Fibroblast of skin of scalp (primary cell): ENCODE data around the gene FAT4. TPM values are rescaled to one million over a fixed set of nuclear protein-coding genes. Genes with fewer than 3 reads are reported as not detected.

Source experiments
- DNase-seq: peaks from one replicate; pipeline ENCODE4 v3.0.0-alpha.2; 2013
- polyA plus RNA-seq, 2 experiments: library from polyadenylated mRNA; unstranded; fragments of 120-200 nt; gene quantifications; one replicate each; pipeline ENCODE4 v1.2.1, GENCODE V29; 2013; ENCODE audit not compliant: insufficient read length in 2 of 2

Gene FAT4, protein sequence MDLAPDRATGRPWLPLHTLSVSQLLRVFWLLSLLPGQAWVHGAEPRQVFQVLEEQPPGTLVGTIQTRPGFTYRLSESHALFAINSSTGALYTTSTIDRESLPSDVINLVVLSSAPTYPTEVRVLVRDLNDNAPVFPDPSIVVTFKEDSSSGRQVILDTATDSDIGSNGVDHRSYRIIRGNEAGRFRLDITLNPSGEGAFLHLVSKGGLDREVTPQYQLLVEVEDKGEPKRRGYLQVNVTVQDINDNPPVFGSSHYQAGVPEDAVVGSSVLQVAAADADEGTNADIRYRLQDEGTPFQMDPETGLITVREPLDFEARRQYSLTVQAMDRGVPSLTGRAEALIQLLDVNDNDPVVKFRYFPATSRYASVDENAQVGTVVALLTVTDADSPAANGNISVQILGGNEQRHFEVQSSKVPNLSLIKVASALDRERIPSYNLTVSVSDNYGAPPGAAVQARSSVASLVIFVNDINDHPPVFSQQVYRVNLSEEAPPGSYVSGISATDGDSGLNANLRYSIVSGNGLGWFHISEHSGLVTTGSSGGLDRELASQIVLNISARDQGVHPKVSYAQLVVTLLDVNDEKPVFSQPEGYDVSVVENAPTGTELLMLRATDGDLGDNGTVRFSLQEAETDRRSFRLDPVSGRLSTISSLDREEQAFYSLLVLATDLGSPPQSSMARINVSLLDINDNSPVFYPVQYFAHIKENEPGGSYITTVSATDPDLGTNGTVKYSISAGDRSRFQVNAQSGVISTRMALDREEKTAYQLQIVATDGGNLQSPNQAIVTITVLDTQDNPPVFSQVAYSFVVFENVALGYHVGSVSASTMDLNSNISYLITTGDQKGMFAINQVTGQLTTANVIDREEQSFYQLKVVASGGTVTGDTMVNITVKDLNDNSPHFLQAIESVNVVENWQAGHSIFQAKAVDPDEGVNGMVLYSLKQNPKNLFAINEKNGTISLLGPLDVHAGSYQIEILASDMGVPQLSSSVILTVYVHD (N-terminal part only)
- 11.6 TPM for polyA plus RNA-seq (2013, experiment 1 of 2; ENCODE audit: insufficient read length)
- polyA plus RNA-seq (2013, experiment 2 of 2; ENCODE audit: insufficient read length) = 13.0 TPM

GRCh38 chr4:125314676-125315575 lies at the start of gene FAT4:
FAT4 (plus strand) TSS chr4:125314955; CDS start chr4:125316412, 1,457 bp downstream.
- DNase-seq = peak; percentile 99

GRCh38 chr4:125265846-125266245 lies 48.9 kb upstream of the FAT4 start:
- no peak for DNase-seq

- DNase-seq = peak; percentile 89
These were observed 47.7 kb upstream of the FAT4 start for GRCh38 chr4:125266901-125267604.

DNA sequence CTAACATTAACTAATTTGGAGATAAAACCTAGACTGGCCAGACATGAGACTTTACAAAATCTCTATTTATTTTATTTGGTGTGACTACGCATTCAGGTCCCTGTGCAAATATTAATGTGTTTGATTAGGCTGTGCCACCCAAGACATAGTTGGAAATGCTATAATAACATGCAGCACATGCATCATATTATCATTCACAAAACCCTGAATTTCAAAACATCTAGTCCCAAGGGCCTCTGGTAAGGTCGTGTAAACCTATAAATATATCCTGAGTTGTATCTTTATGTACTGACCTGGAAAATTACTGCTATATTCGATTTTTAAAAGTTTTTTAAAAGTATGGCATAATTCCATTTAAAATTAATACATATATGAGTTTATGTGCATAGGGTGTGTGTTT lies 47.1 kb upstream of the FAT4 start:
- peak; percentile 9 for DNase-seq

DNA sequence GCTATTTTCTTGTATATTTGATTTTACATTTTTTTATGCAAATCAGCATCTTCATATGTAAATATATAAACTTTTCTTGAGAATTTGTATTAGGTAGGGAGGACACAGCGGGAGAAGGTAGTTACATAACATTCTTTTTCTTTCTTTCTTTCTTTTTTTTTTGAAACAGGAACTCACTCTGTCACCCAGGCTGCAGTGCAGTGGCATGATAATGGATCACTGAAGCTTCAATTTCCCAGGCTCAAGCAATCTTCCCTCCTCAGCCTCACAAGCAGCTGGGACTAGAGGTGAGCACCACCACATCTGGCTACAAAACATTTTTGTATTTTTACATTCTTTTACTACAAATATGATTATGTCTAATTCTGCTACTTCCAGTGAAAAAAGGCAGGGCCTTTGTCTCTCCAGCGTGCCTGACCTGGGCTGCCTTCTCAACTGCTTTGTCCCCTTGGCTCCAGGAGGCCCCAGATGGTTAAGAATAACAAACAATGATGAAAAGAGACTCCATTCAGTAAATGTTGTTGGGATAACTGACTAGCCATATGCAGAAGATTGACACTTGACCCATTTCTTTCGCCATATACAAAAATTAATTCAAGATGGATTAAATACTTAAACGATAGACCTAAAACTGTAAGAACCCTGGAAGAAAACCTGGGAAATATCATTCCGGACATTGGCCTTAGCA lies 46.5 kb upstream of the FAT4 start:
- DNase-seq = no peak

DNA sequence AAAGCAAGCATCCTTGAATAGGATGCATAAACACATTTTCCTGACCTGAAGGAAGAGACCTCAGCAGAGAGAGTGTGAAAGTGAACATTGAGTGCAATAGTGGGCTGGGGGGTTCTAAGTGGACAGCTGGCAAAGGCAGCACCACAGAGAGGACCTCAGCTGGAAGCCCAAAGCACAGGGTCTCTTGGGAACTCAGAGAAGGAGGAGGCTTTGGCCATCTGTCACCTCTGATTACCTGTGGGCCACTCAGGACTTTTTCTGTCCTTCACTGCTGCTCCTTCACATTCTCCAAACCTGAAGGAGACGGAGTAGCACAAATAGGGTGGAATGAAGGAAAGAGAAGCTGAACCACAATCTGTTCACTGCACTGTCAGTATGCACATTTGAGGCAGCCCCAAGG lies 37.9 kb upstream of the FAT4 start:
- no peak for DNase-seq

DNA sequence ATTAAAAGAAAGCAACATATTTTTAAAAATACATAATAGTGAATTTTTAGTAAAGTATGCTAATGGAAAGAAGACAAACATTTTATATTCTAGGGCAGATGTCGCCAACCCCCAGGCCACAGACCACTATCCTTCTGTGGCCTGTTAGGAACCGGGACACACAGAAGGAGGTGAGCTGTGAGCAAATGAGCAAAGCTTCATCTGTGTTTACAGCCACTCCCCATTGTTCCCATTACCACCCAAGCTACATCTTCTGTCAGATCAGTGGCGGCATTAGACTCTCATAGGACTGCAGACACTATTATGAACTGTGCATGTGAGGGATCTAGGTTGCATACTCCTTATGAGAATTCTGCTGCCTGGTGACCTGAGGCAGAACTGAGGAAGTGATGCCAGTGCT lies 37.0 kb upstream of the FAT4 start:
- DNase-seq = no peak

GRCh38 chr4:125280892-125281403 lies 33.8 kb upstream of the FAT4 start:
- DNase-seq = no peak

DNA sequence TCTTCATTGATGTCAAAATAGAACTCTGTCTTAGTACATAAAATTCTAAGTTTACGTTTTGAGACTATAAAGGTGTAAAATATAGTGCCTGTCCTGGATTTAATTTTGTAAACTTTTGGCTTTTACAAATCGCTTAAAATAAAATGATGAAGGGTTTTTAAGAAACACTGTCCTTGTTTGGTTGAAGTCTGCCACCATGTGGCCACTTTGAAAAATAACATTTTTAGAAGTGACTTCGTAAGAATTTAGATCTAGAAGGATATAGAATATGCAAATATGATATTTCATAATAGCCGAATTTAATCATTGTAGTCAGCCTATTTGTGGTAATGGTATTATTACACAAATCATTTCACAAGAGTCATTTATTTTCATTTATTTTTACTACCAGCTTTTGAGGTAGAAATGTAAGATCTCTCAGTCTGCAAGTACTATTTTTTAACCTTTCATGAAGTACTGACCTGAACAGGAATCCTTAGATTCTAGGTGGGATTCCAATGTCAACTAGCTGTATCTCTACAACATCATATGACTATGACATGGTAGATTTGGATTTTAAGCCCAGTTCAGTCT lies 31.0 kb upstream of the FAT4 start:
- peak; percentile 48 for DNase-seq

DNA sequence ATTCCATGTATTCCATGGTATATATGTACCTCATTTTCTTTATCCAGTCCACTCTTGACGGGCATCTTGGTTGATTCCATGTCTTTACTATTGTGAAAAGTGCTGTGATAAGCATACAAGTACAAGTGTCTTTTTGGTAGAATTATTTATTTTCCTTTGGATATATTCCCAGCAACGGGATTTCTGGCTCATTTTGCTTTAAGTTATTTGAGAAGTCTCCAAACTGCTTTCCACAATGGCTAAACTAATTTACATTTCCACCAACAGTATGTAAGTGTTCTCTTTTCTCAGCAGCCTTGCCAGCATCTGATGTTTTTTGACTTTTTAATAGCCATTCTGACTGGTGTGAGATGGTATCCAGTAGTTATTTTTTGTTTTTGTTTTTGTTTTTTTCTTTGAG lies 17.6 kb upstream of the FAT4 start:
- DNase-seq = no peak

- DNase-seq = peak; percentile 12
These were observed 11.7 kb upstream of the FAT4 start for GRCh38 chr4:125303058-125303457.

DNA sequence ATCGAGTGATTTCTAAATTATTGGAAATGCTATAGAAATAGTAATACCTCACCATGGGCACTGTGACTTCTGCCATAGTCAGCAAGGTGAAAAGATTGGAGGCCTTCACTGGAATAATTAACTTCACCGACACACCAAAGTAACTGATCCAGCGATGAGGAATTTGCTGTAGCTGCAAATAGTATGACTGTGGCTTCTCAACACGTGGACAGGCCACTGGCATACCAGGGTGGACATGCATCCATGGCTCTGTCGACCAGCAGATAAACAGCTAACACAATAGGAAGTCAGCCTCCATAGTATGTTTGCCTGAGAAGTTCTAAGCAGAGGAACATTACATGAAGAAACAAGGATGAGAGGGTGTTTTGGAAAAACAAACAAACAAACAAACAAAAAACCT lies 10.9 kb upstream of the FAT4 start:
- no peak for DNase-seq

GRCh38 chr4:125306112-125306511 lies 8.6 kb upstream of the FAT4 start:
- no peak for DNase-seq

DNA sequence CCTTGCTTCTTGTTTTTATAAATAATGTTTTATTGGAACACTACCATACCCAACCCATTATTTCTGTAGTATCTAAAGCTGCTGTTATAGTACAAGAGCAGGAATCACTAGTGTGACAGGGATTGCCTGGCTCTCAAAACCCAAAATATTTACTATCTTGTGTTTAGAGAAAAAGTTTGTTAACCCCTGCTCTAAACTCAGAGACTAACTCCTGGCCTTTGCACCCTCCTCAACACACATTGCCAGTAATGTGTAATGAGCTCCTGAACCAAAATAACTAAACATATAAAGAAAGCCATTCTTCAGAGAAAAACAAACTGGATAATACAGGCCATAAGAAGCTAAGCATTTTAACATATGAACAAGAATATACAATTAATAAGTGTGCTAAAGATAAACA lies 8.2 kb upstream of the FAT4 start:
- no peak for DNase-seq

DNA sequence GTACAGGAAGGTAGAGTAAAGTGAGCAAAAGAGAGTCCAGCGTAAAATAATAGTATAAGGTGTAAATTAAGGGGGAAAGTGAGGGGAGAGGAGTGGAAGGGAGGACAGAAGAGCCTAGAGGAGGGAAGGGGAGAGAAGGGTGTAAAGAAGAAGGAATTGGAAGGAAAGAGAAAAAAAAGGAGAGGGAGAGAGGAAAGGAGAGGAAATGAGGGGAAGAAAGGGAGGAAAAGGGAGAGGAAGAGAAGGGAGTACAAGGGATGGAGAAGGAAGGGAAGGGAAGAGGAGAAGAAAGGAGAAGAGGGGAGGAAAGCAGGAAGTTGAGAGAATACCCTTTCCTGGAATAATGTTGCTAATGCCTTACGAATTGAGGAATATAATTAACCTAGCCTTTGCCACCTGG lies 3.3 kb upstream of the FAT4 start:
- DNase-seq = no peak

GRCh38 chr4:125313497-125313896 lies 1.3 kb upstream of the FAT4 start:
- peak; percentile 92 for DNase-seq

DNA sequence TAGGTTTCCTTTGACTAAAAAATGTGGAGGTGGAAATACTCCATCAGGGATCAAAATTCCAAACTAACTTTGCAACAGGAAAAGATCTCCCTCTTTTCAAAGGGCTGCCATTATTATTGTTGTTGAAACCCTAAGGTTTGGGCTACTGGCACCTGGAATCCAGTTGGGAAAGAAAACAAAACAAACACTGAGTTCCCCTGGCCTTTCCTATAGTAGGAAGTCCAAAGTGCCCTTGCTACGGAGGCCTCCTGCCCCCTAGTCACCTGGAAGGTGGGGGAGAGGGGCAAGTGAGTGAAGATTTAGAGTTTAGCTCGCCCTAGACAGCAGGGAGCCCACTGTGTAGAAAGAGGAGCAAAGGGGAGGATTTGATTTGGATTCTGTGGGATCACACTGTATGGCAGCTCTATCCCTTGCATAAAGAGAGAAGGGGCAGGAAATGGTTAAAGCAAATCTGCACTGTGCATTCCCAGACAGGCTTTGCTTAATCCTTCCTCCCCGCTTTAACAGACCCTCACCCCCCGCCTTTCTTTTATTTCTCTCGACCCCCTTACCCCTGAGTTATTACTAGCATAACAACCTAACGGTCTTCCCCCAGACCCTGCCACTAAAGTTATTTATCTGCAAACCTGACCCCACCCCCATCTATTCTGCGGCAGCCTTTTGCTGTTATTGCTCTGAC lies 627 bp upstream of the FAT4 start:
- DNase-seq = no peak

- DNase-seq = peak; percentile 56
These were observed 1.0 kb downstream of the FAT4 start for GRCh38 chr4:125315576-125316400.

- DNase-seq = no peak
These were observed 1.6 kb downstream of the FAT4 start for GRCh38 chr4:125316401-125316790.
